Spleen (tissue), 7 donors: ENCODE measurements around the gene TTLL9.

Experiments
- POLR2A ChIP-seq, 3 donors: fragments of 450-650 bp; IDR thresholded peaks; one replicate each; pipeline ENCODE4 v1.5.1; 2017; ENCODE audit warnings: antibody characterized with exemption in 3 of 3, mild to moderate bottlenecking in 1 of 3
- TF ChIP-seq, protein P1 (sequence below), 11 experiments: fragments of 200-600 bp in 7 of 11; fragments of 450-650 bp in 4 of 11; sonication (generic) in 4 of 11; IDR thresholded peaks in 8 of 11; conservative IDR thresholded peaks in 3 of 11; 1 replicate in 7 of 11; 2 replicates in 4 of 11; pipeline versions ENCODE4 v1.4.0 to v1.8.0; 2016 to 2021; ENCODE audit warnings: antibody characterized with exemption in 11 of 11, inconsistent platforms in 4 of 11, mild to moderate bottlenecking in 1 of 11
- donor health status: DM: no; HTN: no; CAD: no; lungs with moderate emphysema.
- donor health status: DM: no; HTN: no; CAD: no.
- donor health status: DM: no; HTN: no; CAD: no.

DNA sequence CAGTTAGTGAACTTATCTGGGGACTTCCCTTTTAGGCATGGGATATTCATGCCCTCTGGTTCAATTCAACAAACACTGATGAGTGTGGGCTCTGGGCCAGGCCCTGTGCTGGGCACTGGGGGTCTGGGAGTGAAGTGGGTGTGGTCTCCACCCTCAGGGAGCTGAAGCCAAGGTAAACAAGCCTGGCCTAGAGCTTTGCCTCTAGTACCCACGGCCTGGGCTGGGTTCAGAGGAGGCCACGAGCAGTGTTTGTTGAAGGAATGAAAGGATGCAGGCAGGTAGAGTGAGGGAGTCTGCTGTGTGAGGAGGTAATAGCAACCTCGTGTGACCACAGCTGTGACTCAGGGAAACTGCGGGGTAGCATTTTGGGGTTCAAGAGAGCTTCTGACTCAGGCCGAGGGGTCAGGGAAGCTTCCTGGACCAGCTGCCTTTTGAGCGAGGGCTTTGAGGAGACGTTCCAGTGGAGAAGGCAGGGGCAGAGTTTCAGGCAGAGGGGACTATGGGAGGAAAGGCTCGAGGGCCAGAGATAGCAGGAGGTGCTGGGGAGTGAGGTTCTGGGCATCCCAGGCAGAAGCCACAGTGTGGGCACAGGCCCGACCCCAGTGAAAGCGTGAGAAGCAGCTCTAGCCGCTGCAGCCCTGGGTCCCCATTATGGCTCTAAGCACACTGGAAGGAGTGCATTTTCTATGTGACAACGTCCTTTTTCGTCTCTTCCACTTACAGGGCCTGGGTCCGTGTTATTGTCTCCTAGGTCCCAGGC, 45.7 kb upstream of the TTLL9 start:
- no peak for TF ChIP-seq POLR2A (IDR thresholded peaks at IDR 0.05)
- TF ChIP-seq, protein P1, sequence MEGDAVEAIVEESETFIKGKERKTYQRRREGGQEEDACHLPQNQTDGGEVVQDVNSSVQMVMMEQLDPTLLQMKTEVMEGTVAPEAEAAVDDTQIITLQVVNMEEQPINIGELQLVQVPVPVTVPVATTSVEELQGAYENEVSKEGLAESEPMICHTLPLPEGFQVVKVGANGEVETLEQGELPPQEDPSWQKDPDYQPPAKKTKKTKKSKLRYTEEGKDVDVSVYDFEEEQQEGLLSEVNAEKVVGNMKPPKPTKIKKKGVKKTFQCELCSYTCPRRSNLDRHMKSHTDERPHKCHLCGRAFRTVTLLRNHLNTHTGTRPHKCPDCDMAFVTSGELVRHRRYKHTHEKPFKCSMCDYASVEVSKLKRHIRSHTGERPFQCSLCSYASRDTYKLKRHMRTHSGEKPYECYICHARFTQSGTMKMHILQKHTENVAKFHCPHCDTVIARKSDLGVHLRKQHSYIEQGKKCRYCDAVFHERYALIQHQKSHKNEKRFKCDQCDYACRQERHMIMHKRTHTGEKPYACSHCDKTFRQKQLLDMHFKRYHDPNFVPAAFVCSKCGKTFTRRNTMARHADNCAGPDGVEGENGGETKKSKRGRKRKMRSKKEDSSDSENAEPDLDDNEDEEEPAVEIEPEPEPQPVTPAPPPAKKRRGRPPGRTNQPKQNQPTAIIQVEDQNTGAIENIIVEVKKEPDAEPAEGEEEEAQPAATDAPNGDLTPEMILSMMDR (IDR thresholded peaks at IDR 0.05 in 8 of 11, conservative IDR thresholded peaks at IDR 0.05 in 3 of 11), result no peak
